MCF 10A (cell line): ENCODE measurements around the gene ICE2. TPM values are rescaled to one million over a fixed set of nuclear protein-coding genes. Genes with fewer than 3 reads are reported as not detected.

Source experiments
- BruUV-seq: library from RNA; stranded (reverse); fragments of 400-500 nt; replicated peaks from 2 replicates; lab custom pipeline; 2021; lab: Mats Ljungman, UMichigan
- CTCF ChIA-PET: fragments of 300-600 bp; sonication (Branson Sonifier 250); formaldehyde crosslinking; extraction: SDS; loops from one replicate; lab custom pipeline; 2021; ENCODE audit warnings: antibody characterized with exemption, inconsistent platforms; lab: Yijun Ruan, JAX
- POLR2A ChIA-PET: fragments of 300-600, 350-650 bp; sonication (Branson Sonifier 250); formaldehyde crosslinking; extraction: SDS; loops from one replicate; lab custom pipeline; 2020; ENCODE audit warnings: antibody characterized with exemption, inconsistent platforms; lab: Yijun Ruan, JAX
- DNase-seq: peaks from one replicate; pipeline ENCODE4 v3.0.0-alpha.2; 2018; ENCODE audit not compliant: unreplicated experiment
- H3K27ac Mint-ChIP-seq: one replicate; pipeline ENCODE4 v1.8.0; 2022; ENCODE audit warnings: mild to moderate bottlenecking, low read depth, mixed read lengths; ENCODE audit not compliant: unreplicated experiment
- H3K27me3 Mint-ChIP-seq: one replicate; pipeline ENCODE4 v1.8.0; 2022; ENCODE audit warnings: mixed read lengths; ENCODE audit not compliant: insufficient read depth, unreplicated experiment
- H3K36me3 Mint-ChIP-seq: one replicate; pipeline ENCODE4 v1.8.0; 2022; ENCODE audit warnings: mild to moderate bottlenecking, moderate library complexity, mixed read lengths; ENCODE audit not compliant: insufficient read depth, unreplicated experiment
- H3K4me1 Mint-ChIP-seq: one replicate; pipeline ENCODE4 v1.8.0; 2022; ENCODE audit warnings: mixed read lengths; ENCODE audit not compliant: insufficient read depth, unreplicated experiment
- H3K4me3 Mint-ChIP-seq: one replicate; pipeline ENCODE4 v1.8.0; 2022; ENCODE audit warnings: mild to moderate bottlenecking, moderate library complexity, mixed read lengths; ENCODE audit not compliant: unreplicated experiment
- H3K9me3 Mint-ChIP-seq: one replicate; pipeline ENCODE4 v1.8.0; 2022; ENCODE audit warnings: mixed read lengths; ENCODE audit not compliant: unreplicated experiment
- intact Hi-C: fragments of 100-400 bp; cut with micrococcal nuclease; formaldehyde crosslinking; loops from 2 replicates; pipeline ENCODE4 v1.14.1; 2022
- total RNA-seq: library from RNA; stranded (reverse); gene quantifications from 2 replicates; pipeline ENCODE4 v1.2.3, GENCODE V29; 2022
- TF ChIP-seq, protein P1 (sequence below): fragments of 200-600 bp; IDR thresholded peaks from one replicate; pipeline ENCODE4 v1.8.0; 2022; ENCODE audit warnings: antibody characterized with exemption, mild to moderate bottlenecking; ENCODE audit not compliant: unreplicated experiment

ICE2 gene
- total RNA-seq, 1 experiment from 2014 or later, result 57.9 TPM

DNA sequence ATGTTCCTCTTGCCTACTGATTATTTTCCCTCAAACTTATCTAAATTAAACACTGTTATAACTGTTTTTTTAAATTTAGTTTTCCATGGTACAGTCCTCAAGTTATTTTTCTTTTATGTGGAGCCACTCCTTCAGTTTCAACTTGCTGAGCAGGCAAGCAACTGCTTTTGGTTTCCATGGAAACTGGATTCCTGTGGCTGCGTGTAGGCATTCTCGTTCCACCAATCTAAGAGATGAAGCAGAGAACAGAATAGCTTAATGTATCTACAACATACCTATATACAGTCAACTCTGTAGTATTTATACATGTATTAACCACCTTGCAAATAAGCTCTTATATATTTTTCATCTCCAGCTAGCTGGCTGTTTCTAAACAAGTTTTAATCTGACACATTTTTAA, 55.4 kb downstream of the ICE2 start:
- peaks cover 35% of the 10 kb centered on the region for H3K4me1 Mint-ChIP-seq
- peak overlapping the region; percentile 92 for H3K27ac Mint-ChIP-seq
- ChIA-PET CTCF (interaction anchor here (1.3 kb wide), 1 partner anchor 64 kb away, joined by 4 read pairs; no protein-coding TSS in a partner anchor), POLR2A (interaction anchor here (0.7 to 15.6 kb wide), 12 partner anchors 9 to 734 kb away, joined by 3 to 376 read pairs (median 4); partner anchors contain the start of genes ANXA2 and ICE2)
- BruUV-seq, result no TSS peak
- intact Hi-C loops, result loop anchor here (1.0 kb wide), 1 partner anchor 26 kb away; the partner anchor contains the start of gene ANXA2
- peak overlapping the region; percentile 50 for H3K4me3 Mint-ChIP-seq
- peak; percentile 66 for DNase-seq
- no peaks in the 10 kb centered on the region for H3K27me3 Mint-ChIP-seq
- TF ChIP-seq, protein P1, sequence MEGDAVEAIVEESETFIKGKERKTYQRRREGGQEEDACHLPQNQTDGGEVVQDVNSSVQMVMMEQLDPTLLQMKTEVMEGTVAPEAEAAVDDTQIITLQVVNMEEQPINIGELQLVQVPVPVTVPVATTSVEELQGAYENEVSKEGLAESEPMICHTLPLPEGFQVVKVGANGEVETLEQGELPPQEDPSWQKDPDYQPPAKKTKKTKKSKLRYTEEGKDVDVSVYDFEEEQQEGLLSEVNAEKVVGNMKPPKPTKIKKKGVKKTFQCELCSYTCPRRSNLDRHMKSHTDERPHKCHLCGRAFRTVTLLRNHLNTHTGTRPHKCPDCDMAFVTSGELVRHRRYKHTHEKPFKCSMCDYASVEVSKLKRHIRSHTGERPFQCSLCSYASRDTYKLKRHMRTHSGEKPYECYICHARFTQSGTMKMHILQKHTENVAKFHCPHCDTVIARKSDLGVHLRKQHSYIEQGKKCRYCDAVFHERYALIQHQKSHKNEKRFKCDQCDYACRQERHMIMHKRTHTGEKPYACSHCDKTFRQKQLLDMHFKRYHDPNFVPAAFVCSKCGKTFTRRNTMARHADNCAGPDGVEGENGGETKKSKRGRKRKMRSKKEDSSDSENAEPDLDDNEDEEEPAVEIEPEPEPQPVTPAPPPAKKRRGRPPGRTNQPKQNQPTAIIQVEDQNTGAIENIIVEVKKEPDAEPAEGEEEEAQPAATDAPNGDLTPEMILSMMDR, result no peak
- H3K36me3 Mint-ChIP-seq, result peaks cover 18% of the 10 kb centered on the region
- no peaks in the 10 kb centered on the region for H3K9me3 Mint-ChIP-seq

DNA sequence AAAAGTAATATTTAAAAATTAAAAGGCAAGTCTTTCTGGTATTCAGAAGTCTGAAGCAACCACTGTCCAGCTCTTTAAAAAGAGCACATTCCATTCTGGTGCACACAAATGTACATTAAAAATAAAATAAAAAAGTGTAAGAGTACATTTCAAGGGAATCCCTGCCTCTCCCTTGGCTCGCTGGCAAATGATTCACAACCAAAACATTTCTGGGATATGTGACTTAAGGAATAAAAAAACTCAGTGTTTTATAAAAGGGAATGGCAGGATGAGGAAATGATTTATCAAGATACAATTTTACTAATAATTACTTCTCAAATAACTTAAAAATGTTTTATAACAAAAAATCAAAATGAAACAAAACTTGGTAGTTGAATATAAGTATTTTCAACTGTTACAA, 57.4 kb downstream of the ICE2 start:
- Mint-ChIP-seq H3K36me3 (peaks cover 18% of the 10 kb centered on the region), H3K4me1 (peaks cover 29% of the 10 kb centered on the region), H3K27ac (peak overlapping the region; percentile 92), H3K4me3 (no peak overlapping the region), H3K9me3 (no peaks in the 10 kb centered on the region), H3K27me3 (no peaks in the 10 kb centered on the region)
- ChIA-PET POLR2A (interaction anchor here (0.7 to 15.6 kb wide), 11 partner anchors 10 to 59 kb away, joined by 3 to 376 read pairs (median 7); partner anchors contain the start of genes ANXA2 and ICE2), CTCF (interaction anchor here (0.6 to 0.7 kb wide), 2 partner anchors 23 to 711 kb away, joined by 3 read pairs; no protein-coding TSS in a partner anchor)
- TF ChIP-seq, protein P1, result no peak
- intact Hi-C loops, result loop anchor here (2.0 kb wide), 1 partner anchor 29 kb away; no protein-coding TSS in a partner anchor
- no TSS peak for BruUV-seq
- DNase-seq, result peak; percentile 78

DNA sequence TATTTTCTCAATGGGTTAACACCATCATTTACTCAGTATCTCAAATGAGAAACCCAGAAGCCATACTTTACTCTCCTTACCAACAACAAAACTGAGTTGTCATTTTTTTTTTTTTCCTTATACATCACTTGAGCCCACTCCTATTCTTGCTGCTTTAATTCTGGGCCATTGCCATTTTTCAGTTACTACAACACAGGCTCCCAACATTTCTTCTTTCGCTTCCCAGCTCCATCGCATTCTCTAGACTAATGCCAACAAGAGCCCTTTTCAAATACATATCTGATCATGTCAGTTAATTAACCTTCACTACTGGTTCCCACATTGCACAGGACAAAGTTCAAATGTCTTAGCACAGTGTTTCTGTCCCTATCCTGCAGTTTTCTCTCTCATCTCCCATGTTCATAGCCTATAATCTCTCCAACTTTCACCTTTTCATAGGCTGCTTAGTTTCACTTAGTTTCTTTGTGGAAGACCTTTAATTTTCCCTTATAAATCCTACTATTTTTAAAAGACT, 58.7 kb downstream of the ICE2 start:
- H3K4me1 Mint-ChIP-seq, result peaks cover 29% of the 10 kb centered on the region
- TF ChIP-seq, protein P1, result no peak
- CTCF ChIA-PET, result interaction anchor here (0.7 to 2.0 kb wide), 6 partner anchors 9 to 359 kb away, joined by 3 to 7 read pairs (median 3); no protein-coding TSS in a partner anchor
- peaks cover 18% of the 10 kb centered on the region for H3K36me3 Mint-ChIP-seq
- no peak for DNase-seq
- H3K27me3 Mint-ChIP-seq, result no peaks in the 10 kb centered on the region
- H3K9me3 Mint-ChIP-seq, result no peaks in the 10 kb centered on the region
- POLR2A ChIA-PET, result interaction anchor here (0.6 to 15.6 kb wide), 12 partner anchors 9 to 1916 kb away, joined by 3 to 376 read pairs (median 3); partner anchors contain the start of gene ANXA2
- intact Hi-C loops, result loop anchor here (2.0 kb wide), 1 partner anchor 27 kb away; no protein-coding TSS in a partner anchor
- peak overlapping the region; percentile 92 for H3K27ac Mint-ChIP-seq
- BruUV-seq, result TSS peak; percentile 78
- no peak overlapping the region for H3K4me3 Mint-ChIP-seq

DNA sequence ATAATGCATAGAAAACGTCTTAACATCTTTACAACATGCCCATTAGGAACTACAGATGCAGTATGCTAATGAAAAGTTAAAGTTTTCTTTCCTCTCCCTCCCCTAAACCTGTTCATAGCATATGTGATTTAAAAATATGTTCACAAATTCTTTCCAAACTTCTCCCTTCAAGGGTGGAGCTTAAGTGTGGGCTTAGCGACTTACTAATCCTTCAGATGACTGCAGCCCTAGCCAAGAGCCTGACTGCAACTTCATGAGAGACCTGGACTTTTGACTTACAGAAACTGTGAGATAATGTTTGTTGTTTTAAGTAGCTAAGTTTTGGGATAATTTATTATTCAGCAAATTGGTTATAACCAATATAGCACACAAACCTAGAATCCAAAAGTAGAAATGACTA, 59.2 kb downstream of the ICE2 start:
- TF ChIP-seq, protein P1, result no peak
- DNase-seq, result no peak
- ChIA-PET CTCF (interaction anchor here (0.7 to 2.0 kb wide), 2 partner anchors 11 to 360 kb away, joined by 5 to 7 read pairs; no protein-coding TSS in a partner anchor), POLR2A (interaction anchor here (0.5 to 15.6 kb wide), 8 partner anchors 9 to 682 kb away, joined by 3 to 376 read pairs (median 4); partner anchors contain the start of gene ANXA2)
- H3K4me1 Mint-ChIP-seq, result peaks cover 29% of the 10 kb centered on the region
- H3K4me3 Mint-ChIP-seq, result no peak overlapping the region
- H3K27me3 Mint-ChIP-seq, result no peaks in the 10 kb centered on the region
- no peaks in the 10 kb centered on the region for H3K9me3 Mint-ChIP-seq
- peaks cover 17% of the 10 kb centered on the region for H3K36me3 Mint-ChIP-seq
- no TSS peak for BruUV-seq
- H3K27ac Mint-ChIP-seq, result peak overlapping the region; percentile 92
- intact Hi-C loops, result loop anchor here (2.0 kb wide), 1 partner anchor 27 kb away; no protein-coding TSS in a partner anchor
